DOHH2 (cell line): ENCODE data around the gene GALNT13.

Source experiments
- H3F3A ChIP-seq: fragments of 200-600 bp; sonication (generic), shearing (Covaris generic); 2 replicates; pipeline ENCODE4 v1.6.0; 2016; ENCODE audit warnings: antibody characterized with exemption, mild to moderate bottlenecking; ENCODE audit not compliant: control insufficient read depth, insufficient read depth
- H3K27ac ChIP-seq: fragments of 200-600 bp; sonication (generic); 2 replicates; pipeline ENCODE4 v1.5.1; 2014; ENCODE audit warnings: low read depth, mild to moderate bottlenecking, low read length, moderate library complexity
- H3K27me3 ChIP-seq: fragments of 200-600 bp; sonication (generic); 2 replicates; pipeline ENCODE4 v1.6.1; 2014; ENCODE audit warnings: mild to moderate bottlenecking, low read length, mixed read lengths; ENCODE audit not compliant: control insufficient read depth
- H3K36me3 ChIP-seq: fragments of 200-600 bp; sonication (generic); 2 replicates; pipeline ENCODE4 v1.6.1; 2014; ENCODE audit warnings: mild to moderate bottlenecking, low read length, moderate library complexity, mixed read lengths; ENCODE audit not compliant: control insufficient read depth
- H3K4me1 ChIP-seq: fragments of 200-600 bp; sonication (generic); 2 replicates; pipeline ENCODE4 v1.6.1; 2014; ENCODE audit warnings: mild to moderate bottlenecking, low read length, mixed read lengths; ENCODE audit not compliant: control insufficient read depth
- H3K4me2 ChIP-seq: fragments of 200-600 bp; sonication (generic); 2 replicates; pipeline ENCODE4 v1.6.0; 2014; ENCODE audit warnings: mild to moderate bottlenecking, low read length, moderate library complexity
- H3K4me3 ChIP-seq: fragments of 200-600 bp; sonication (generic); 2 replicates; pipeline ENCODE4 v1.5.1; 2014; ENCODE audit warnings: mild to moderate bottlenecking, low read length, mixed read lengths
- H3K79me2 ChIP-seq: fragments of 200-600 bp; sonication (generic); 2 replicates; pipeline ENCODE4 v1.6.1; 2014; ENCODE audit warnings: mild to moderate bottlenecking, low read length, mixed read lengths; ENCODE audit not compliant: control insufficient read depth
- H3K9me2 ChIP-seq: fragments of 200-600 bp; sonication (generic); replicated peaks from 2 replicates; pipeline ENCODE4 v1.6.1; 2014; ENCODE audit warnings: mild to moderate bottlenecking, low read length, mixed read lengths; ENCODE audit not compliant: control insufficient read depth
- H3K9me3 ChIP-seq: fragments of 200-600 bp; sonication (generic); 2 replicates; pipeline ENCODE4 v1.6.1; 2014; ENCODE audit warnings: antibody characterized with exemption, low read length, mixed read lengths; ENCODE audit not compliant: control insufficient read depth, insufficient read depth
- H4K20me1 ChIP-seq: fragments of 200-600 bp; sonication (generic); 2 replicates; pipeline ENCODE4 v1.6.0; 2014; ENCODE audit warnings: low read depth, mild to moderate bottlenecking, antibody characterized with exemption, low read length, moderate library complexity; ENCODE audit not compliant: control insufficient read depth, insufficient read depth
- CTCF ChIP-seq: fragments of 200-600 bp; sonication (generic); IDR thresholded peaks from one replicate; pipeline ENCODE4 v1.5.1; 2014; ENCODE audit warnings: antibody characterized with exemption, mild to moderate bottlenecking, low read depth, low read length; ENCODE audit not compliant: poor library complexity, severe bottlenecking
- EZH2phosphoT487 ChIP-seq: fragments of 200-600 bp; sonication (generic); IDR thresholded peaks from 2 replicates; pipeline ENCODE4 v1.6.1; 2017; ENCODE audit warnings: borderline replicate concordance, mild to moderate bottlenecking, antibody characterized with exemption, low read length, moderate library complexity, mixed read lengths

GALNT13 gene

DNA sequence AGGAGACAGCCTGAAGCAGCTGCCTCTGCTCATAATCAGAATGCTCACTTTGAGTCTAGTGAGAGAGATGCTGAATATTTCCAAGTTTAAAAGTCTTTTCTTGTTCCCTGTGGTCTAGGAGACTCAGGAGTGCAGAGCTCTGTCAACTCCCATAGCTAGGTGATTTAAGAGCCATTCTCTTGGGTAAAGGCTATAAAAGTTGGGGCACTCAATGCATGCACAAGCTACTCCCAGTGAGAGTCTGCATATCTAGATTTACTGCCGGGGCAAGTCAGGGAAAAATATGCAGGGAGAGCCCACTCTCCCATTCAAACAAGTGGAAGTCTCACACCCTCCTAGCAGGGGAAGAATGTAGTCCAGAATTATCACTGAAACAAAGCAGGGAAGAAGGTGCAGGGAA is 418.1 kb downstream of the GALNT13 start:
- H3K36me3 ChIP-seq, result no peaks in the 10 kb centered on the region
- TF ChIP-seq EZH2phosphoT487 (no peak), CTCF (no peak)
- H3K27me3 ChIP-seq, result no peaks in the 10 kb centered on the region
- H3F3A ChIP-seq, result no peaks in the 10 kb centered on the region
- H3K9me2 ChIP-seq, result no peaks in the 10 kb centered on the region
- no peak overlapping the region for H3K27ac ChIP-seq
- no peaks in the 10 kb centered on the region for H4K20me1 ChIP-seq
- H3K4me2 ChIP-seq, result no peak overlapping the region
- no peak overlapping the region for H3K4me3 ChIP-seq
- peaks cover 7% of the 10 kb centered on the region; the same call in 1 of the 2 replicates for H3K9me3 ChIP-seq
- H3K4me1 ChIP-seq, result no peaks in the 10 kb centered on the region
- H3K79me2 ChIP-seq, result no peaks in the 10 kb centered on the region

GRCh38 chr2:154291511-154291910 is 419.8 kb downstream of the GALNT13 start:
- peaks cover 7% of the 10 kb centered on the region; the same call in 1 of the 2 replicates for H3K9me3 ChIP-seq
- TF ChIP-seq CTCF (no peak), EZH2phosphoT487 (no peak)

DNA sequence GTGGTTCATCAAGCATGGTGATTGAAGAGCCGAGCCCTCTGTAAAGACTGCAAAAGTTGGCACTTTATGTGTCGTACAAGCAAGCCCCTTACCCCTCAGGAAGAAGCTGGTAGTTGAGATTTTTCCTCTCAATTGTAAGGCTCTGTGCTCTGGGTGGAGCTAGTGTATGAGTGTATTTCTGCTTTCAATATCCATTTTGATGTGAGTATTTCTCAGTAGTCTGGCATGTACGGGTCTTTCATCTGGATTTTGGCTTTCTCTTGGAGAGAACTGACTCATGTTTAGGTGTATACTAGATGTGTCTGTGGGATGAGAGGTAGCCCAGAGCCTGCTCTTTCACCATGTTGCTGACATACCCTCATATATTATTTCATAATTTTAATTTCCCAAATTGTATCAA is 420.2 kb downstream of the GALNT13 start:
- H3K79me2 ChIP-seq, result no peaks in the 10 kb centered on the region
- H4K20me1 ChIP-seq, result no peaks in the 10 kb centered on the region
- H3K4me1 ChIP-seq, result no peaks in the 10 kb centered on the region
- no peaks in the 10 kb centered on the region for H3K36me3 ChIP-seq
- no peaks in the 10 kb centered on the region; the same call in 1 of the 2 replicates for H3K9me2 ChIP-seq
- H3F3A ChIP-seq, result no peaks in the 10 kb centered on the region
- H3K27me3 ChIP-seq, result no peaks in the 10 kb centered on the region
- H3K27ac ChIP-seq, result no peak overlapping the region
- H3K9me3 ChIP-seq, result peaks cover 6% of the 10 kb centered on the region; the same call in 1 of the 2 replicates
- H3K4me2 ChIP-seq, result no peak overlapping the region
- TF ChIP-seq EZH2phosphoT487, result no peak
- TF ChIP-seq CTCF, result no peak
- H3K4me3 ChIP-seq, result no peak overlapping the region

More at GRCh38 chr2:154291511-154291910, 419.8 kb downstream of the GALNT13 start:
- Histone ChIP-seq H3K27ac (no peak overlapping the region), H3F3A (no peaks in the 10 kb centered on the region), H3K27me3 (no peaks in the 10 kb centered on the region), H3K79me2 (no peaks in the 10 kb centered on the region), H3K4me3 (no peak overlapping the region), H4K20me1 (no peaks in the 10 kb centered on the region), H3K36me3 (no peaks in the 10 kb centered on the region), H3K4me2 (no peak overlapping the region), H3K4me1 (no peaks in the 10 kb centered on the region), H3K9me2 (no peaks in the 10 kb centered on the region; the same call in 1 of the 2 replicates)
